SKM-1 treated with dmso at 0.1 percent for 144 hours (cell line): ENCODE measurements around the gene BRPF1.

Experiments
- DNase-seq: peaks from one replicate; lab custom pipeline; 2025; ENCODE audit not compliant: unreplicated experiment; lab: John Stamatoyannopoulos, UW

The BRPF1 gene

DNA sequence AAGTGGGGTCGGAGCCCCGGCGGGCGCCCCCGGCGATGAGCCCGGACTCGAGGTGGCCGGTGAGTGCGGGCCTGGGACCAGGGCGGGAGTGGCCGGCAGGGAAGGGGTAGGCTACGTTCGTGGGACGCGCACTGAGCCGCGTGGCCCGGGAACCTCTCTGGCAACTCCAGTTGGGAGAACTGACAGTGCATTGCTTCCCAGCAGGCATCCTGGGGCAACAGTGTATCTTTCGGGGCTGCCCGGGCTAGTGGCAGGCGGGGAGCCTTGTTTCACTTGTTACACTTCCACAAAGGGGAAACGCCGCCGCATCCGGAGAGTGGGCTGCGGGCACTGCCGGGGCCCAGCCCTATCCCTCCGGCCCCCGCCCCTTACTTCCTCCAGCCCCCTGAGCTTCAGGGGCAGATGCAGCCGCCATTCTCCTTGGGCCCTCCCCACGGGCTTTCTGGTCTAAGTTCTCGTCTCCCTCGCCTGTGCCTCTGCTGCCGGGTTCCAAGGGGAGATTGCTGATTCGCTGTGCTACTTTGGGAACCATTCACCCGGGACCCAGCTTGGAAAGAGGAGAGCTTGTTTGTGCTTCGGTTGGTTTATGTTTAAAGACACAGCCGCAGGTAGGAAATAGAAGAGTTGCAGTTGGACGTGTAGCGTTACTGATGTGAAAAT lies 675 bp downstream of the BRPF1 start:
- DNase-seq = no peak

DNA sequence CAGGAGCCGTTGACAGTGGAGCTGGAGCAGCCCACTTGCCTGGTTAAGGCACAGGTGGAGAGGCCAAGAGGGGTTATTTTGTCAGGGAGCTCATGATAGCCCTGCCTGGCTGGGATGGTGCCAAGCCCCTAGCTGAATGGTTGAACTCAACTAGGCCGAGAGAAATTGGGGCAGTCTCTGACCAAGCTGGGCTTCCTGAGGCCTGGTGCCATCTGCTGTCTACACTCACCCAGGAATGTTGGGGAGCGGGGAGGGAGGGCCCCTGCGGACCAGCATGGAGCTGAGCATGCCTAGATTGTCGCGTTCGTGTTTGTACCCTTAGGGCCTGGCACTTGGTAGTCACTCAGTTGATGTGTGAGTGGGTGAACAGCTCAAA lies 1.2 kb downstream of the BRPF1 start:
- DNase-seq = no peak

DNA sequence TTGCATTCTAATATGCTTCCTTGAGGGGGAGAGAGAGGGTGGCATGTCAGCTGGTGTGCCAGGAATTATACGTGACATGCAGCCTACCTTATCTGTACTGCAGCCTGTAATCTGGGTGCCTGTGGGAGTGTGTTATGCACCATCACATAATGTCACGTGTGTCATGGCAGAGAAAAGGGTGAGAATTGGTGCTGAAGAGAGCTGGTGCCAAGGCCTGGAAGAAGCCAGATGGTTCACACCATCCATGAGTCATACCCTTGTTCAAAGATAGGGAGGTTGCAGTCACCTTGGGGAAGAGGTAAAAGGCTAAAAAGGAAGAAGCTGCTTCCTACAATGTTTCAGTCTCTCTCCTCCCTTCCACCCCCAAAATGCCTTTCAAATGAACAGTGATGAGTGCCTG lies 5.3 kb downstream of the BRPF1 start:
- no peak for DNase-seq

DNA sequence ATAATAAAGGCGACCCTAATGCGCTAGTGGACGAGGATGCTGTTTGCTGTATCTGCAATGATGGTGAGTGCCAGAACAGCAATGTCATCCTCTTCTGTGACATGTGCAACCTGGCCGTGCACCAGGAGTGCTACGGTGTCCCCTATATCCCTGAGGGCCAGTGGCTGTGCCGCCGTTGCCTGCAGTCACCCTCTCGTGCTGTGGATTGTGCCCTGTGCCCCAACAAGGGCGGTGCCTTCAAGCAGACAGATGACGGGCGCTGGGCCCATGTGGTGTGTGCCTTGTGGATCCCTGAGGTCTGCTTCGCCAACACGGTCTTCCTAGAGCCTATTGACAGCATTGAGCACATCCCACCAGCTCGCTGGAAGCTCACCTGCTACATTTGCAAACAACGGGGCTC lies 7.6 kb downstream of the BRPF1 start:
- no peak for DNase-seq

- DNase-seq = no peak
Measured at GRCh38 chr3:9742560-9742959, 11.0 kb downstream of the BRPF1 start.

DNA sequence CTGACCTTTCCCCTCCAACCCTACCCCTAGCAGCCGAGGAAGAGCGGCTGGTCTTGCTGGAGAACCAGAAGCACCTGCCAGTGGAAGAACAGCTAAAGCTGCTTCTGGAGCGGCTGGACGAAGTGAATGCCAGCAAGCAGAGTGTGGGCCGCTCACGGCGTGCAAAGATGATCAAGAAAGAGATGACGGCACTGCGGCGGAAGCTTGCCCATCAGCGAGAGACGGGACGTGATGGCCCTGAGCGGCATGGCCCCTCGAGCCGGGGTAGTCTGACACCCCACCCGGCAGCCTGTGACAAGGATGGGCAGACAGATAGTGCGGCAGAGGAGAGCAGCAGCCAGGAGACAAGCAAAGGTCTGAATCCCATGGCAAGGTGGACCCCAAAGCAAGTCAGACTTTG lies 12.0 kb downstream of the BRPF1 start:
- DNase-seq = no peak

- no peak for DNase-seq
Measured at GRCh38 chr3:9744162-9744561, 12.6 kb downstream of the BRPF1 start.

GRCh38 chr3:9745521-9745920 lies 14.0 kb downstream of the BRPF1 start:
- no peak for DNase-seq

DNA sequence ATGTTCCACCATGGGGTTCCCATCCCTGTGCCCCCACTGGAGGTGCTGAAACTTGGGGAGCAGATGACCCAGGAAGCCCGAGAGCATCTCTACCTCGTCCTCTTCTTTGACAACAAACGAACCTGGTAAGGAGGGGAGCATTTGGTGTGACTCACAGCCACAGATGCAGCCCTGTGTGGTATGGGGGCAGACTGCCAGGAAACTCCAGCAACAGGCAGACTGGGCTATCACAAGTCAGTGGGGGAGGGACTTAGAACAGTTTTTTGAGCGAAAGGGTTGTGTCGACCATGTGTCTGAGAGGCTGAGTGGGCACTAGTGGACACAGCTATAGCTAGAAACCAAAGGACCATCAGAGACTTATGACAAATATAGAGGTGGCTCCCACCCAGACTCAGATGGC lies 14.8 kb downstream of the BRPF1 start:
- DNase-seq = no peak

- no peak for DNase-seq
Measured at GRCh38 chr3:9747267-9747666, 15.7 kb downstream of the BRPF1 start.

DNA sequence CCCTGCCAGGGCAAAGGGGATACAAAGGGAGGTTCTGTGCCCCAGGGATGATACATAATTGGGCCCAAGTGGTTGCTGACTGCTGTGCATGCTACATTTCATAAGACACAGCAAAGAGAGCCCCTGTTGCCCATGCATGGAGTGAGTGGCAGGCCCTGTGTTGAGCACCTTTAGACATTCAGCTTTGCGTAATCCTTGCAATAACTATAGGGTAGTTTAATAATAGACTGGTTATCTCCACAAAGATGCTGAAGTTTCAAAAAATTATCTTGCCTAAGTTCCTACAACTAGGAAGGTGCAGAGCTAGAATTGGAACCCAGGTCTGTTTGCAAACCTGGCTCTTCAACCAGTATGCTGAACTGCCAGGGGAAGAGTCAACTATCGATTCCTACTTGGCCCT lies 16.5 kb downstream of the BRPF1 start:
- DNase-seq = no peak

- DNase-seq = no peak
Measured at GRCh38 chr3:9749296-9749644, 17.7 kb downstream of the BRPF1 start.

DNA sequence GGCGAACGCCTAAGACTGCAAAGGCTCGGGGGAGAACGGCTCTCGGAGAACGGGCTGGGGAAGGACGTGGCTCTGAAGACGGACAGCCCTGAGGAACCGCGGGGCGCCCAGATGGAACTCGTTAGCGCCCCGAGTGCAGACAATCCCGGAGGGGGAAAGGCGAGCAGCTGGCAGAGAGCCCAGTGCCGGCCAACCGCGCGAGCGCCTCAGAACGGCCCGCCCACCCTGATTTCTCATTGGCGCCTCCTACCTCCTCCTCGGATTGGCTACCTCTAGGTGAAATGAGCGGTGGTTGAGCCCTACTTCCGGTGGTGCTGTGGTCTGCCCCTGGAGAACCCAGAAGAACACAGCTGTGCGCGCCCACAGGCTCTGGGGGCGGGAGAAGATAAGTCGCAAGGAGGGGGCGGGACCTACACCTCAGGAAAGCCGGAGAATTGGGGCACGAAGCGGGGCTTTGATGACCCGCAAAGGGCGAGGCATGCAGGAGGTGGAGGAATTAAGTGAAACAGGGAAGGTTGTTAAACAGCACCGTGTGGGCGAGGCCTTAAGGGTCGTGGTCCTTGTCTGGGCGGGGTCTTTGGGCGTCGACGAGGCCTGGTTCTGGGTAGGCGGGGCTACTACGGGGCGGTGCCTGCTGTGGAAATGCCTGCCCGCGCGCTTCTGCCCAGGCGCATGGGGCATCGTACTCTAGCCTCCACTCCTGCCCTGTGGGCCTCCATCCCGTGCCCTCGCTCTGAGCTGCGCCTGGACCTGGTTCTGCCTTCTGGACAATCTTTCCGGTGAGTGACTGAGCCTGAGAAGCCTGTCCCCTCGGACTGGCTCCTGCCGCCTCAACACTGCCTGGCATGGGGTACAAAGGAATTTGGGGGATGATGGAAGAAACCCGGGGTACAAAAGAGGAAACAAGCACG lies 18.4 kb downstream of the BRPF1 start, which contains the start of gene OGG1:
TSS of gene OGG1 (plus strand) at position 308 of the 911 bp plus-strand sequence. CDS start at position 643, 335 bp downstream.
- peak; percentile 99 for DNase-seq

- no peak for DNase-seq
Measured at GRCh38 chr3:9750556-9751411, 19.2 kb downstream of the BRPF1 start.

DNA sequence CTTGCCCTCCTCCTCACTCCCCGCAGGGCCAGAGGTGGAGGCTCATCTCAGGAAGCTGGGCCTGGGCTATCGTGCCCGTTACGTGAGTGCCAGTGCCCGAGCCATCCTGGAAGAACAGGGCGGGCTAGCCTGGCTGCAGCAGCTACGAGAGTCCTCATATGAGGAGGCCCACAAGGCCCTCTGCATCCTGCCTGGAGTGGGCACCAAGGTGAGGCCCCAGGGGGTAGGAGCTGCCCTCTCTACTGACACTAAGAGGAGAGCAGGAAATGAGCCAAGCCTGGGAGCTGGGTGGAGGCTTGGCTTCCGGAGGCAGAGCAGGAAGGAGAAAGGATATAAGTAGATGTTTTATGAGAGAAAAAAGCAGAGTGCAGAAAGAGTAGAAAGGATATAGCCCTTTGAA lies 23.1 kb downstream of the BRPF1 start:
- no peak for DNase-seq

DNA sequence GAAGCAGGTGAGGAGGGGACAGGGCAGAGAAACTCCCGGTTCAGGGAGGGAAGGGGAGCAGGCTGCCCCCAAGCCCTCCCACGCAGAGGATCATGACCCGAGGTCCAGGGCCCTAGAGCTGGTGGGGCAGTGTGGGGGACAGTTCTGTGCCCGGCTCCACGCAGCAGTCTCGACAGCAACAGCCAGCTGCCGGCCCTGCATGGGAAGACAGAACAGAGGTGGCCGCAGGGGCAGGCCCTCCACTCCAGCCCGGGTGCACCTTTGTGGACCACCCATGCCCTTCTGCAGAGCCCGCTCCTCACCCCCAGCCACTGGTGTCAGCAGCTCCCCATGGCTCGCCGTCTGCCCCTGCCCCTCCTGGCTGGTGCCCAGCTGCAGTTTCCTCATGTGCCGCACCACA lies 25.9 kb downstream of the BRPF1 start:
- DNase-seq = no peak

DNA sequence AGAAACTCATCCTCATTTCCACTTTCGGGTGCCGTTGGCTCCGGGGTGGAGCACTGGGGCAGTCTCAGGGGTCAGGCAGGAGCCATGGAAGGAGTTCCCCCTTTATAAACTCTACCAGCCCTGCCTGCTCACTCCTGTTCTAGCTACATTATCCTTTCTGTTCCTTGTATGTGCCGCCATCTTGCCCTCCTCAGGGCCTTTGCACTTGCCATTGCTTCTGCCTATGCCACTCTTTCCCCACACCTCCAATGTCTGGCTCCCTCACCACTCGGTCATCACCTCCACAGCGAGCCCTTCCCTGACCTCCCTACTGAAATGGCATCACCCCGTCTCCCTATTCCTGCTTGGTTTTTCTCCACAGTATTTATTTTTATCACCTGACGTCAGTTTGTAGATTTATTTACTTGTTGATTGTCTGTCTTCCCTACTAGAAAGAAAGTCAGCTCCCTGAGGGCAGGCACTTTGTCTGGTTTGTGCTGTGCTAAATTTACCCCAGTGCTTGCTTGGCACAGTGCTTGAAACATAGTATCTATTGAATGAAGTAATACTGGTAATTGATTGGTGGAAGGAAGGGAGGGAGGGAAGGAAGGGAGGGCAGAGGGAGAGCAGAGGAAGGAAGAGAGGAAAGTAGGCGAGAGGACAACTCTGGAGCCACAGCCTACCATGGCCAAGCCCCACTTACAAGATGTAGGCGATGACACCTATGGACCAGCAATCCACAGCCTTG lies 29.4 kb downstream of the BRPF1 start:
- DNase-seq = no peak

GRCh38 chr3:9761919-9762318 lies 30.4 kb downstream of the BRPF1 start:
- no peak for DNase-seq

DNA sequence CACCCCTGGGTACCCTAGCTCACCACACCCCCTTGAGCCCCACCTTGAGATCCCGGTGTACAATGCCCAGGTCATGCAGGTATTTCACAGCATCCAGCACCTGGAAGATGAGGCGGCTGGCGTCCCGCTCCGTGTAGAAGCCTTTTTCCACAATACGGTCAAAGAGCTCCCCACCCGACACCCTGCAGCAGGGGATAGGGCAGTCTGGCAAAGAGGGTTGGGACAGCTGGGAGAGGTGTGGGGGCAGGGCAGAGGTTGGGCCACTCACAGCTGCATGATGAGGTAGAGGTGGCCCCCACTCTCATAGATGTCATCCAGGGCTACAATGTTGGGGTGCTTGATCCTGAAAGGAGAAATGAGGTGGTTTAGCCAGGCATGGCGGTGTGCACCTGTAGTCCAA lies 31.3 kb downstream of the BRPF1 start:
- no peak for DNase-seq

DNA sequence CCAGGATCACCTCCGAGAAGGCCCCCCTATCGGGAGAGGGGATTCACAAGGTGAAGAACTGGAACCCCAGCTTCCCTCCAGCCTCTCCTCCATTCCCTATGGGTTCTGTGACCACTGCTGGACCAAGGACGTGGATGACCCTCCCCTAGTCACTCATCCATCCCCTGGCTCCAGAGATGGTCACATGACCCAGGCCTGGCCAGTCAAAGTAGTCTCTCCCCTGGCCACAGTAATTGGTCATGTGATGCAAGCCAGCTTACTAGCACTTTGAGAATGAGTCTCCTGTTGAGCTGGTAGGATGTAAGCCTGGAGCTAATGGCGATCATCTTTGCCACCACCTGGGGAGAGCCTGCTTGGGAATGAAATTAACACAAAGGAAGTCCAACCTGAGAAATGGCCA lies 34.3 kb downstream of the BRPF1 start:
- no peak for DNase-seq

GRCh38 chr3:9767418-9767817 lies 35.9 kb downstream of the BRPF1 start:
- no peak for DNase-seq
